ENCODE measurements around the gene ACTRT2. TPM values are rescaled to one million over a fixed set of nuclear protein-coding genes. Genes with fewer than 3 reads are reported as not detected.
A peak's percentile ranks its signal among the peaks of the same experiment; 100 is the strongest.

Gene ACTRT2
- total and polyA plus RNA-seq, 7 donors, result not detected

DNA sequence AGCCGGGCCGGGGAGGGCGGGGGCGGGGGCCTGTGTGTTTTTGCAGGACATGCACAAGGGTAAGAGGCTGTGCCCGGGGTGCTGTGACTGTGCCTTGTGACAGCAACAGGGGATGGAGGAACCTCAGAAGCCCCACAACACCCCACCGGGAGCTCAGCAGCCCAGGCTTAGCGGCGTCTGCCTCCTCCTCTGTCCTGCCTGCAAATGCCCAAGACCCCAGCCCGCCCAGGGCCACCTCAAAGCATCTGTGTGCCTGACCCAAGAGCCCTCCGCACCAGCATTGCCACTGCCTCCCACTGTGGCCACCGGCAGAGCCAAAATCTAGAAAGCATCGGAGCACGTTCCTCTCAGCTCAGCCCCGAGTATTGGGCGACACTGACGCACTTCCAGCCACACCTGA lies 2.7 kb upstream of the ACTRT2 start:
- H3K4me1 ChIP-seq, result no peaks in the 10 kb centered on the region
- no peak for TF ChIP-seq POLR2A (IDR thresholded peaks at IDR 0.05)
- TF ChIP-seq, protein P1, sequence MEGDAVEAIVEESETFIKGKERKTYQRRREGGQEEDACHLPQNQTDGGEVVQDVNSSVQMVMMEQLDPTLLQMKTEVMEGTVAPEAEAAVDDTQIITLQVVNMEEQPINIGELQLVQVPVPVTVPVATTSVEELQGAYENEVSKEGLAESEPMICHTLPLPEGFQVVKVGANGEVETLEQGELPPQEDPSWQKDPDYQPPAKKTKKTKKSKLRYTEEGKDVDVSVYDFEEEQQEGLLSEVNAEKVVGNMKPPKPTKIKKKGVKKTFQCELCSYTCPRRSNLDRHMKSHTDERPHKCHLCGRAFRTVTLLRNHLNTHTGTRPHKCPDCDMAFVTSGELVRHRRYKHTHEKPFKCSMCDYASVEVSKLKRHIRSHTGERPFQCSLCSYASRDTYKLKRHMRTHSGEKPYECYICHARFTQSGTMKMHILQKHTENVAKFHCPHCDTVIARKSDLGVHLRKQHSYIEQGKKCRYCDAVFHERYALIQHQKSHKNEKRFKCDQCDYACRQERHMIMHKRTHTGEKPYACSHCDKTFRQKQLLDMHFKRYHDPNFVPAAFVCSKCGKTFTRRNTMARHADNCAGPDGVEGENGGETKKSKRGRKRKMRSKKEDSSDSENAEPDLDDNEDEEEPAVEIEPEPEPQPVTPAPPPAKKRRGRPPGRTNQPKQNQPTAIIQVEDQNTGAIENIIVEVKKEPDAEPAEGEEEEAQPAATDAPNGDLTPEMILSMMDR (IDR thresholded peaks at IDR 0.05), result no peak
- no peak for TF ChIP-seq POLR2AphosphoS5 (IDR thresholded peaks at IDR 0.05)
- TF ChIP-seq EP300 (IDR thresholded peaks at IDR 0.05), result no peak
- intact Hi-C loops (cut with DNase I), result no loop called here
- peaks cover 14 to 80% (median 57%) of the 10 kb centered on the region in 3 donors for H3K27me3 ChIP-seq
- DNase-seq, result peak; percentile 57
- H3K27ac ChIP-seq, result no peak overlapping the region
- H3K36me3 ChIP-seq, result no peaks in the 10 kb centered on the region
- no peak overlapping the region for H3K4me3 ChIP-seq
- 85 to 91% methylated on average over 16 of the region's 16 CpGs for WGBS, 2 donors
- no peaks in the 10 kb centered on the region for H3K9me3 ChIP-seq

DNA sequence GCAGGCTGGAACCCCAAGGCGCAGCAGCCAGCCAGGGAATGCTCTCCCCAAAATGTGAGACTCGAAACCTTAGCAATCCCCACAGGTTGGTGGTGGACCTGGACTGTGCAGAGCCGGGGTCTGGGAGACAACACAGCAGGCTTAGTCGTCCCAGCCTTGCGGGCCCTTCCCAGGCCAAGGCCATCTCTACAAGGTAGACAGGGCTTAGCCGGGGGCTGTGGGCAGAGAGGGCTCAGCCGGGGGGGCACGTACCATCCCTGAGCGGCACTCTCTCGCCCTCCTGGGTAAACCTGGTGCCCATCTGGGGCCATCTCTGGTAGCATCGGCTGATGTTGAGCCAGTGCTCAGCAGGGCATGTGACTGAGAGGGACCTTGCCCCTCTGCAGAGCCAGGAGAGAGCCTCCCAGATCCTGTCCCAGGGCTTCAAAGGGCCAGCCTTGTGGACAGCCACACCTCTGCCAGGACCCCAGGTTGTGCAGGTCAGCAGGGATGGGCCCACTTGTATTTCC lies 2.2 kb upstream of the ACTRT2 start:
- DNase-seq, result peak; percentile 57
- intact Hi-C loops (cut with DNase I), result no loop called here
- Histone ChIP-seq H3K27ac (no peak overlapping the region), H3K4me1 (no peaks in the 10 kb centered on the region), H3K9me3 (no peaks in the 10 kb centered on the region), H3K27me3 (peaks cover 14 to 75% (median 52%) of the 10 kb centered on the region in 3 donors), H3K36me3 (no peaks in the 10 kb centered on the region), H3K4me3 (no peak overlapping the region)
- TF ChIP-seq EP300 (IDR thresholded peaks at IDR 0.05) (no peak), POLR2A (IDR thresholded peaks at IDR 0.05) (no peak), POLR2AphosphoS5 (IDR thresholded peaks at IDR 0.05) (no peak)
- TF ChIP-seq, protein P1 (IDR thresholded peaks at IDR 0.05), result no peak
- WGBS, 2 donors, result 88 to 92% methylated on average over 11 of the region's 11 CpGs

DNA sequence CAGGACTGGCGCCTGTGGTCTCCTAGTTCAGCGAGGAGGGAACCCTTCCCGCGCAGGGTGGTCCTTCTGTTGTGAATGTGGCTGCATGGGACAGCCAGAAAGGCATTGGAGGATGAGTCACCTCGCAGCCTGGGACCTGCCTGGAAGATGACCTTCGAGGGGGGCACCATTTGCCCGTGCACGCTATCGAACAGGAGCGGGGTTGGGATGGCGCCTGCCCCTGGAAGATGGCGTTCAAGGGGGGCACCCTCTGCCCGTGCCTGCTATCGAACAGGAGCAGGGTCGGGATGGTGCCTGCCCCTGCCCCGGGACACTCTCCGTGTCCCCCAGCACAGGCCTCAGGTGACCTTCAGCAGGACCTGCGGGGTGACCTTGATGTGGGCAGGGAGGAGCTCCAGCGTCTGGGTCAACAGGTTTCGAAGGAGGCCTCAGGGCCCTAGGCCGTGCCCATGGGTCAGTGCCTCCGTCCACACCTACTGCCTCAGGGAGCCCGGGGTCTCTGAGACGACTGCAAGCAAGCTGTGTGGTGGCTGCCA lies 1.7 kb upstream of the ACTRT2 start:
- no peaks in the 10 kb centered on the region for H3K36me3 ChIP-seq
- intact Hi-C loops (cut with DNase I), result no loop called here
- H3K4me3 ChIP-seq, result no peak overlapping the region
- DNase-seq, result peak; percentile 54
- TF ChIP-seq, protein P1 (IDR thresholded peaks at IDR 0.05), result no peak
- TF ChIP-seq POLR2AphosphoS5 (IDR thresholded peaks at IDR 0.05) (no peak), POLR2A (IDR thresholded peaks at IDR 0.05) (no peak), EP300 (IDR thresholded peaks at IDR 0.05) (no peak)
- no peaks in the 10 kb centered on the region for H3K4me1 ChIP-seq
- whole genome bisulfite sequencing, 2 donors, result 91 to 94% methylated on average over 24 of the region's 24 CpGs
- H3K27me3 ChIP-seq, result peaks cover 9 to 70% (median 46%) of the 10 kb centered on the region in 3 donors
- H3K27ac ChIP-seq, result no peak overlapping the region
- H3K9me3 ChIP-seq, result no peaks in the 10 kb centered on the region

DNA sequence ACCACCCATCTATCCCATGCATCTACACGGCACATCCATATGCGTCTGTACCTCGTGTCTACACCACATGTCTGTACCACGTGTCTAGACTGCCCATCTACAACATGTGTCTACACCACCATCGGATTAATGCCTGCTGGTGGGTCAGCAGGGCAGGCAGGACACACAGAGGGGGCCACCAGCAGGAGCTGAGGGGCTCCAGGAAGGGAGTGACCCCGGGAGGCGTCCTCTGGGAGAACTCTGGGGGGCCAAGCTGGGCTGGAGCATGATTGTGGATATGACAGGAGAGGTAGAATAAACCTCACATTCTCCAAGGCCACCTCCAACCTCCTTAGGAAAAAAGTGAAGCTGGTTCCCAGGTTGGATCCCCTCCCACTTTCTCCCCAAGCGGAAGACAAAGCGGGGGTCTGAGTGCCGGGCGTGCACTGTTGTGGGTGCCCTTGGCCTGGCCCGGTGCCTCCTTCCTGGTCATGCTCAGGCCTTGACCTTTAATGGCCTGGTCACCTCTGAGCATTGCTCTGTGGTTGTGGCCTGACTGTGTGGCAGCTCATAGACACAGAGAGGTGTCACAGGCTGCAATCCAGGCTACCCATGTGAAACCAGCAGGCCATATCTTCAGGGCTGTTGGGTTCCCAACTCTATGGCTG lies 881 bp upstream of the ACTRT2 start:
- Histone ChIP-seq H3K36me3 (no peaks in the 10 kb centered on the region), H3K27me3 (peaks cover 3 to 64% (median 38%) of the 10 kb centered on the region in 3 donors), H3K4me3 (no peak overlapping the region), H3K4me1 (no peaks in the 10 kb centered on the region), H3K9me3 (no peaks in the 10 kb centered on the region), H3K27ac (no peak overlapping the region)
- DNase-seq, result peak; percentile 39
- intact Hi-C loops (cut with DNase I), result no loop called here
- WGBS, 2 donors, result 87 to 93% methylated on average over 12 of the region's 12 CpGs
- TF ChIP-seq POLR2AphosphoS5 (IDR thresholded peaks at IDR 0.05) (no peak), POLR2A (IDR thresholded peaks at IDR 0.05) (no peak)
- TF ChIP-seq, protein P1 (IDR thresholded peaks at IDR 0.05), result no peak

Measured in sigmoid colon (tissue), 7 donors.